ENCODE data around the gene P2RY2.

Gene P2RY2

GRCh38 chr11:73244589-73245240, 26.6 kb downstream of the P2RY2 start:
- no peak for DNase-seq (ENCODE audit: low read depth)

- no peak for DNase-seq (ENCODE audit: low read depth)
These were observed 27.4 kb downstream of the P2RY2 start for GRCh38 chr11:73245461-73245860.

- DNase-seq (ENCODE audit: low read depth) = no peak
These were observed 28.2 kb downstream of the P2RY2 start for GRCh38 chr11:73246303-73246702.

- DNase-seq (ENCODE audit: low read depth) = no peak
These were observed 30.6 kb downstream of the P2RY2 start for GRCh38 chr11:73248526-73249185.

- no peak for DNase-seq (ENCODE audit: low read depth)
These were observed 31.2 kb downstream of the P2RY2 start for GRCh38 chr11:73249304-73249703.

GRCh38 chr11:73249853-73250783, 32.0 kb downstream of the P2RY2 start:
- no peak for DNase-seq (ENCODE audit: low read depth)

- DNase-seq (ENCODE audit: low read depth) = no peak
These were observed 34.6 kb downstream of the P2RY2 start for GRCh38 chr11:73252577-73253191.

- peak; percentile 98 for DNase-seq (ENCODE audit: low read depth)
These were observed 39.4 kb downstream of the P2RY2 start for GRCh38 chr11:73257342-73258103.

- DNase-seq (ENCODE audit: low read depth) = no peak
These were observed 40.3 kb downstream of the P2RY2 start for GRCh38 chr11:73258104-73259035.

GRCh38 chr11:73259406-73260126, 41.5 kb downstream of the P2RY2 start:
- DNase-seq (ENCODE audit: low read depth) = no peak

- no peak for DNase-seq (ENCODE audit: low read depth)
These were observed 42.0 kb downstream of the P2RY2 start for GRCh38 chr11:73260127-73260457.

- DNase-seq (ENCODE audit: low read depth) = no peak
These were observed 44.9 kb downstream of the P2RY2 start for GRCh38 chr11:73262851-73263495.

- no peak for DNase-seq (ENCODE audit: low read depth)
These were observed 45.6 kb downstream of the P2RY2 start for GRCh38 chr11:73263640-73264039.

GRCh38 chr11:73265278-73265810, 47.3 kb downstream of the P2RY2 start:
- DNase-seq (ENCODE audit: low read depth) = no peak

- DNase-seq (ENCODE audit: low read depth) = no peak
These were observed 48.0 kb downstream of the P2RY2 start for GRCh38 chr11:73265853-73266645.

GRCh38 chr11:73266646-73267020, 48.6 kb downstream of the P2RY2 start:
- DNase-seq (ENCODE audit: low read depth) = no peak

- no peak for DNase-seq (ENCODE audit: low read depth)
These were observed 49.2 kb downstream of the P2RY2 start for GRCh38 chr11:73267122-73267846.
